OCI-LY3 (cell line): Measurements from ENCODE around the gene SAMD4B.

ENCODE experiments used
- EZH2phosphoT487 ChIP-seq: fragments of 200-600 bp; shearing (Covaris generic); IDR thresholded peaks from 2 replicates; pipeline ENCODE4 v1.6.1; 2018; ENCODE audit warnings: antibody characterized with exemption, mixed run types, low read depth
- TF ChIP-seq, protein P1 (sequence below): fragments of 200-600, 300-600 bp; sonication (generic); IDR thresholded peaks from 2 replicates; pipeline ENCODE4 v1.5.1; 2014; ENCODE audit warnings: antibody characterized with exemption, low read length, low read depth

DNA sequence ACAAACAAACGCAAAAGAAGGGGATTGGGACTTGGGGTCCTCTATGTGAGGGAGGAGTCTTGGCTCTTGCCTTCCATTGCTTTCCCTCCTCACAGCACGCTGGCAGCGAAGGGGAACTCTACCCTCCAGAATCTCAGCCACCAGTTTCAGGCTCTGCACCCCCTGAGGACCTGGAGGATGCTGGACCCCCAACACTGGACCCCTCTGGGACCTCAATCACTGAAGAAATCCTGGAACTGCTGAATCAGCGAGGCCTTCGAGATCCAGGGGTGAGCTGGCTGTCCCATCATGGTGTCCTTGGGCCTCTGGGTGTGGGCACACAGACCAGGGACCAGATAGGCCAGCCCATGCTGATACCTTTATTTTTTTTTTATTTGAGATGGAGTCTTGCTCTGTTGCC is 79.8 kb downstream of the SAMD4B start:
- TF ChIP-seq, protein P1, sequence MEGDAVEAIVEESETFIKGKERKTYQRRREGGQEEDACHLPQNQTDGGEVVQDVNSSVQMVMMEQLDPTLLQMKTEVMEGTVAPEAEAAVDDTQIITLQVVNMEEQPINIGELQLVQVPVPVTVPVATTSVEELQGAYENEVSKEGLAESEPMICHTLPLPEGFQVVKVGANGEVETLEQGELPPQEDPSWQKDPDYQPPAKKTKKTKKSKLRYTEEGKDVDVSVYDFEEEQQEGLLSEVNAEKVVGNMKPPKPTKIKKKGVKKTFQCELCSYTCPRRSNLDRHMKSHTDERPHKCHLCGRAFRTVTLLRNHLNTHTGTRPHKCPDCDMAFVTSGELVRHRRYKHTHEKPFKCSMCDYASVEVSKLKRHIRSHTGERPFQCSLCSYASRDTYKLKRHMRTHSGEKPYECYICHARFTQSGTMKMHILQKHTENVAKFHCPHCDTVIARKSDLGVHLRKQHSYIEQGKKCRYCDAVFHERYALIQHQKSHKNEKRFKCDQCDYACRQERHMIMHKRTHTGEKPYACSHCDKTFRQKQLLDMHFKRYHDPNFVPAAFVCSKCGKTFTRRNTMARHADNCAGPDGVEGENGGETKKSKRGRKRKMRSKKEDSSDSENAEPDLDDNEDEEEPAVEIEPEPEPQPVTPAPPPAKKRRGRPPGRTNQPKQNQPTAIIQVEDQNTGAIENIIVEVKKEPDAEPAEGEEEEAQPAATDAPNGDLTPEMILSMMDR, result no peak
- no peak for TF ChIP-seq EZH2phosphoT487
